Peyer's patch (tissue), 4 donors: Measurements from ENCODE around the gene MSH5. TPM values are rescaled to one million over a fixed set of nuclear protein-coding genes. Genes with fewer than 3 reads are reported as not detected.

Source experiments
- DNase-seq, 3 donors: peaks; one replicate each; pipeline ENCODE4 v3.0.0-alpha.2; 2017 to 2019
- H3K27ac ChIP-seq, 4 donors: fragments of 200-600 bp; sonication (generic); one replicate each; pipeline ENCODE4 v1.5.1; 2016 to 2019
- H3K27me3 ChIP-seq, 2 donors: fragments of 200-600 bp; sonication (generic); one replicate each; pipeline ENCODE4 v1.5.1; 2019
- H3K36me3 ChIP-seq, 3 donors: fragments of 200-600 bp; sonication (generic); one replicate each; pipeline ENCODE4 v1.5.1; 2016 to 2019
- H3K4me1 ChIP-seq, 4 donors: fragments of 200-600 bp; sonication (generic); one replicate each; pipeline ENCODE4 v1.5.1; 2016 to 2019
- H3K4me3 ChIP-seq, 4 donors: fragments of 200-600 bp; sonication (generic); 1 replicate in 3 of 4; 2 replicates in 1 of 4; pipeline ENCODE4 v1.5.1; 2016 to 2019; ENCODE audit warnings: mild to moderate bottlenecking in 1 of 4
- H3K9me3 ChIP-seq, 4 donors: fragments of 200-600 bp; sonication (generic); one replicate each; pipeline ENCODE4 v1.5.1; 2016 to 2019; ENCODE audit warnings: mild to moderate bottlenecking in 1 of 4
- POLR2A ChIP-seq, 2 donors: fragments of 450-650 bp; IDR thresholded peaks; one replicate each; pipeline ENCODE4 v1.5.1; 2017; ENCODE audit warnings: antibody characterized with exemption in 2 of 2, mild to moderate bottlenecking in 2 of 2, moderate library complexity in 2 of 2
- total RNA-seq, 4 donors: library from RNA; depleted of rRNA; stranded (reverse); fragments of >200 nt; gene quantifications; one replicate each; pipeline ENCODE4 v1.1.0, GENCODE V29; 2016
- TF ChIP-seq, protein P1 (sequence below), 6 experiments: fragments of 450-650 bp in 4 of 6; fragments of 200-600 bp in 2 of 6; sonication (generic) in 1 of 6; IDR thresholded peaks; one replicate each; pipeline ENCODE4 v1.5.1; 2017 to 2019; ENCODE audit warnings: antibody characterized with exemption in 6 of 6, mild to moderate bottlenecking in 3 of 6, moderate library complexity in 1 of 6

The MSH5 gene
- total RNA-seq, 4 donors from 2014 or later = 21.4 to 72.6 (median 46.1) TPM

DNA sequence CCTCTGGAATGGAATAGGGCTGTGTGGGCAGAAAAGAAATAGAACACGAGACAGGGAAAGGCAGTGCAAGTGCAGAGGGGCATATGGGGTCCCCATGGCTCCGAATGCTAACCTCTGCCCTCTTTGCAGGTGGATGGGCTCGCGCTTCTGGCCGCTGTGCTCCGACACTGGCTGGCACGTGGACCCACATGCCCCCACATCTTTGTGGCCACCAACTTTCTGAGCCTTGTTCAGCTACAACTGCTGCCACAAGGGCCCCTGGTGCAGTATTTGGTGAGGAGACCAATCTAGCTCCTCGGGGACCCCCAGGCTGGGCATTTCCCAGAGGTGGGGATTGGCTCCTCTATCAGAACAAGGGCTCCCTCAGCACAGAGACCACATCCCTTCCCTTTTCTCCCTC lies 21.5 kb downstream of the MSH5 start:
- DNase-seq = no peak
- Histone ChIP-seq H3K27me3 (no peaks in the 10 kb centered on the region), H3K9me3 (no peaks in the 10 kb centered on the region), H3K4me1 (peaks cover 0 to 16% (median 0%) of the 10 kb centered on the region in 4 donors), H3K36me3 (no peaks in the 10 kb centered on the region), H3K4me3 (no peak overlapping the region), H3K27ac (peak overlapping the region in 1 of 4 donors; percentile 22)
- TF ChIP-seq POLR2A (IDR thresholded peaks at IDR 0.05) = no peak
- TF ChIP-seq, protein P1, sequence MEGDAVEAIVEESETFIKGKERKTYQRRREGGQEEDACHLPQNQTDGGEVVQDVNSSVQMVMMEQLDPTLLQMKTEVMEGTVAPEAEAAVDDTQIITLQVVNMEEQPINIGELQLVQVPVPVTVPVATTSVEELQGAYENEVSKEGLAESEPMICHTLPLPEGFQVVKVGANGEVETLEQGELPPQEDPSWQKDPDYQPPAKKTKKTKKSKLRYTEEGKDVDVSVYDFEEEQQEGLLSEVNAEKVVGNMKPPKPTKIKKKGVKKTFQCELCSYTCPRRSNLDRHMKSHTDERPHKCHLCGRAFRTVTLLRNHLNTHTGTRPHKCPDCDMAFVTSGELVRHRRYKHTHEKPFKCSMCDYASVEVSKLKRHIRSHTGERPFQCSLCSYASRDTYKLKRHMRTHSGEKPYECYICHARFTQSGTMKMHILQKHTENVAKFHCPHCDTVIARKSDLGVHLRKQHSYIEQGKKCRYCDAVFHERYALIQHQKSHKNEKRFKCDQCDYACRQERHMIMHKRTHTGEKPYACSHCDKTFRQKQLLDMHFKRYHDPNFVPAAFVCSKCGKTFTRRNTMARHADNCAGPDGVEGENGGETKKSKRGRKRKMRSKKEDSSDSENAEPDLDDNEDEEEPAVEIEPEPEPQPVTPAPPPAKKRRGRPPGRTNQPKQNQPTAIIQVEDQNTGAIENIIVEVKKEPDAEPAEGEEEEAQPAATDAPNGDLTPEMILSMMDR (IDR thresholded peaks at IDR 0.05) = no peak

GRCh38 chr6:31762356-31762755 lies 22.6 kb downstream of the MSH5 start, which contains the start of gene SAPCD1:
SAPCD1 (plus strand) TSS chr6:31762656; CDS start chr6:31763055, 399 bp downstream.
- no peak for TF ChIP-seq POLR2A (IDR thresholded peaks at IDR 0.05)
- TF ChIP-seq, protein P1 (IDR thresholded peaks at IDR 0.05) = no peak
- H3K27me3 ChIP-seq = no peaks in the 10 kb centered on the region
- no peak for DNase-seq
- peaks cover 0 to 16% (median 0%) of the 10 kb centered on the region in 4 donors for H3K4me1 ChIP-seq
- no peak within 1 kb of the TSS for H3K4me3 ChIP-seq
- H3K9me3 ChIP-seq = no peaks in the 10 kb centered on the region
- no peaks in the 10 kb centered on the region for H3K36me3 ChIP-seq
- peak within 1 kb of the TSS in 1 of 4 donors; percentile 22 for H3K27ac ChIP-seq

GRCh38 chr6:31762878-31763618 lies 23.2 kb downstream of the MSH5 start:
- H3K27me3 ChIP-seq = no peaks in the 10 kb centered on the region
- no peak overlapping the region for H3K27ac ChIP-seq
- peaks cover 0 to 16% (median 0%) of the 10 kb centered on the region in 4 donors for H3K4me1 ChIP-seq
- no peak for TF ChIP-seq POLR2A (IDR thresholded peaks at IDR 0.05)
- TF ChIP-seq, protein P1 (IDR thresholded peaks at IDR 0.05) = no peak
- H3K36me3 ChIP-seq = no peaks in the 10 kb centered on the region
- H3K4me3 ChIP-seq = no peak overlapping the region
- no peaks in the 10 kb centered on the region for H3K9me3 ChIP-seq
- no peak for DNase-seq

- TF ChIP-seq, protein P1 (IDR thresholded peaks at IDR 0.05) = no peak
- TF ChIP-seq POLR2A (IDR thresholded peaks at IDR 0.05) = no peak
- no peak overlapping the region for H3K4me3 ChIP-seq
- H3K4me1 ChIP-seq = peaks cover 0 to 16% (median 0%) of the 10 kb centered on the region in 4 donors
- no peaks in the 10 kb centered on the region for H3K27me3 ChIP-seq
- H3K36me3 ChIP-seq = no peaks in the 10 kb centered on the region
- no peak overlapping the region for H3K27ac ChIP-seq
- H3K9me3 ChIP-seq = no peaks in the 10 kb centered on the region
- DNase-seq = no peak
These were observed 23.8 kb downstream of the MSH5 start for GRCh38 chr6:31763619-31763940.

DNA sequence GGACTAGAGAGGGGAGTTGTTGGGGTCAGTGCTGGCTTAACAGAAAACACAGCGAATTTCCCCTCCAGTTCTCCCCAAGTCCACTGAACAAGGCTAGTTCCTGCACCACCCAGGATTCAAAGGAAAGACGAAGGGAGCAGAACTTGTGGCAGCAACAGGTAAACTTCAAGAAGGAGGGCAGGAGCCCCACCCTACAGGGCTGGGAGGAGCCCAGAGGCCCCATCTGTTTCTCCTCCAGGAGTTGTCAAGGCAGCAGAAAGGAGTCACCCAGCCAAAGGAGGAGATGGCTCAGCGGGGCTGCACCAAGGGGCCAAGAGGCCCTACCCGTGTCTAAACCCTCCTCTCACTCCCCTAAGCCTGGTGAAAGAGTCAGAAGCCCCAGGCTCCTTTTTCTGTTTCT lies 24.4 kb downstream of the MSH5 start:
- peaks cover 0 to 16% (median 0%) of the 10 kb centered on the region in 4 donors for H3K4me1 ChIP-seq
- no peak for TF ChIP-seq POLR2A (IDR thresholded peaks at IDR 0.05)
- TF ChIP-seq, protein P1 (IDR thresholded peaks at IDR 0.05) = no peak
- H3K9me3 ChIP-seq = no peaks in the 10 kb centered on the region
- no peaks in the 10 kb centered on the region for H3K36me3 ChIP-seq
- no peak overlapping the region for H3K4me3 ChIP-seq
- no peak for DNase-seq
- H3K27ac ChIP-seq = no peak overlapping the region
- no peaks in the 10 kb centered on the region for H3K27me3 ChIP-seq
